GM21367 (cell line): ENCODE data around the gene RBPJL.
"Not testable (repeated sequence)": the region's sequence is repeated elsewhere in the genome, so short reads cannot be mapped to it uniquely, and the experiment has no call there.

Experiments used
- ATAC-seq: cut with Tn5 transposase; IDR thresholded peaks from one replicate; pipeline ENCODE4 v1.9.1; 2021; ENCODE audit not compliant: unreplicated experiment

Gene RBPJL

DNA sequence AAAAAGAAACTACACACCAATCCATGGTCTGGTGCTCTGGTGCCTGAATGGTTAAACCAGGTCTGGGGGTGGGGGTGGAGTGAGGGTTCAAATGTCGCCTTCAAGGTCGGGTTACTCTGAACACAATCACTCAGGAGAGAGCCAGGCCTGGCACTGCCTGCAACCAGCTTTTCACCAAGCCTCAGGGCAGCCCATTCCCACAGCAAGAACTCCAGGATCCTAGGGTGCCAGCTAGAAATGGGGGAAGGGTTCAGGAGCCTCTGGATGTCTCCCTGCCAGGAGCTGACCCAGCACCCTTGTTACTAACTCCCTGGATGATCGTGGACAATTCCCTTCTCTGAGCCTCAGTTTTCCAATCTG, 34.9 kb downstream of the RBPJL start:
- no peak for ATAC-seq

DNA sequence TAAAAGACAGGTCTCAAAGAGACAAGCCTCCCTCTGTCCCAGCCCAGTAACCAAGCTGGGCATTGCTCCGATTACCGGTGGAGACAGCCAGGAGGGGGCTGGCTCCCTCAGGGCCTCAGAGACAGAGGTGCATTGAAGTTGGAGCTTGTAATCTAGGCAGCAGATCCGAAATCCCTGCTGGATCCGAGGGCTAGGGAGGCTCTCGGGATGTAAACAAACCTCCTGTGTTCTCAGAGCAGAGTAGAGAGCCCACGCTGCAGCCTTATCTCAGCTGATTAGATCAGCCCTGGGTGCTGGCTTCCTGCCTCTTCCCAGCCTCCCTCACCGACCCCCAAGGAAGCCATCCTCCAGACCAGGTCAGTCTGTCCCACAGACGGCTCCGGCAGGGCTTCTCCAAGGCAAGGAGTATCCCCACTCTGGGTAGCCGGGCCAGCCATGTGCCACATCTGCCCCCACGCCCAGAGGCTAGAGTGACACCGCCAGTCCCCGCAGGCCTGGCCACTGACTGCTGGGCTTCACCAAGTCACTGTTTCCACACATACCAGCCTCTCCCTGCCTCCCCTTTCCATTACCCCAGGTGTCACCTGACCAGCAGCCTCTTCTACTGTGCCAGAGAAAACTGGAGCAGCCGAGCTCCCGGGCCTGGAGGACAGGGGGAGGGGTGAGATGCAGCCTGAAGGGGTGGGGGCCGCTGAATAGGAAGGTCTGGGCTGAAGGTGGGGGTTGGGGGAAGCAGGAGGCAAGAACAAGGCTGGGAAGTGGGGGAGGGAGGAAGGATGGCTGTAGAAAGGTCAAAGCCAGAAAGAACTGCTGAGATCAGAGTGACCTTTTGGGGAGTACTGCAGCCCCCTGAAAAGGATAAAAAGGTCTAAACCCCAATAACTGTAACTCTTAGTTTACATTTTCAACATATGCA, 35.6 kb downstream of the RBPJL start:
- ATAC-seq: no peak

DNA sequence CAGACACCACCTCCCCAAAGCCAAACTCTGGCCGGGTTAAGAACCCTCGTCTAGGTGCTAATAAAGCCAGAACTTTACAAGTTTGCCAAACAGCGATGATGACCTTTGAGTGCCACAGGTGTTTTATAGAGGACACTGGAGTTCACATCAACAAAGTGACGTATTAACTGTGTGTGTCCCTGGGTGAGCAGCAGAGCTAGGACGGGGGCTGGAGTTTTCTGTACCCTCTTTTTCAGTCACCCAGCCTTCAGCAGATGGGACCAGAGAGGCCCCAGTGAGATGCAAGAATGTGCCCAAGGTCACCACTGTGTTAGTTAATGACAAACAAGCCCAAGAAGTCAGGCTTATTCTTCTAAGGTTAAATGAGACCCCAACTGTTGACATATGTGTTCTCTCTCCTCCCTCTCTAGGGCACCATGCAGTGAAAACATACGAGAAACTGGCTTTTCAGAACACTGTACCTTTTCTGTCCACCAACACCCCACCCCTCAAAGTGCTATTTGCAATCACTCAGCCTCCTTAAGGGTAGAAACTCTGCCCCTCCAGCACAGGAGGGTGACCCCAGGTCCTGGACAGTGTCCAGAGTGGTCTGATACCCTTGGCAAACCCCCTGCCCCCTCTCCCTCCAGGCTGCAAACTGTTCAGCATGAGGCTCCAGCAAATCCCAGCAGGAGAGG, 36.4 kb downstream of the RBPJL start:
- ATAC-seq: no peak

DNA sequence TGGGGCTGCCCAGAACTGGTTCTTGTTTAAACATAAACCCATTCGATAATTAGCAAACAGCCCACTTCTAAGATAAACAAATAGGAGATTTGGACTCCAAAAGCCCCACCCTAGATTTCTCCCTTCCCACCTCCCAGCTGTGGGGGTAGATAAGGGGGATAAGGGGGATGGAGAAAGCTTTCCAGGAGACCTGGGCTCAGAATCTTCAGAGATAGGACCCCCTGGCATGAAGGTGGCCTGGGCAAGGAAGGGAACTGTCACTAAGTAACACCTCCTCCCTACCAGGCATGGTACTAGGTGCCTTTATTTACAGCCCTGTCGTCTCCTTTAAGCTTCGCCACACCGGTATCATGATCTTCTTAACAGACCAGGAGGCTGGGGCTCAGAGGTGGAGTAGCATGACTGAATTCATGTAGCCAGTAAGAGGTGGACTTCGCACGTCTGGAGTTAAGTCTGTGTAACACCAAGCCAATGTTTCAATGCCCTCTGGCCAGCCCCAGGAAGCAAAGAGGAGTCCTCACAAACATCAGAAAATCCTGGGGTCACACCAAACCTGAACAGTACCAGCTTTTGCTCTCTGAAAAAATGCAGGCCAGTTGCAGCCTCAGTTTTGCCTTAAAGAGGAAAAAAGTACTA, 37.0 kb downstream of the RBPJL start:
- no peak for ATAC-seq

DNA sequence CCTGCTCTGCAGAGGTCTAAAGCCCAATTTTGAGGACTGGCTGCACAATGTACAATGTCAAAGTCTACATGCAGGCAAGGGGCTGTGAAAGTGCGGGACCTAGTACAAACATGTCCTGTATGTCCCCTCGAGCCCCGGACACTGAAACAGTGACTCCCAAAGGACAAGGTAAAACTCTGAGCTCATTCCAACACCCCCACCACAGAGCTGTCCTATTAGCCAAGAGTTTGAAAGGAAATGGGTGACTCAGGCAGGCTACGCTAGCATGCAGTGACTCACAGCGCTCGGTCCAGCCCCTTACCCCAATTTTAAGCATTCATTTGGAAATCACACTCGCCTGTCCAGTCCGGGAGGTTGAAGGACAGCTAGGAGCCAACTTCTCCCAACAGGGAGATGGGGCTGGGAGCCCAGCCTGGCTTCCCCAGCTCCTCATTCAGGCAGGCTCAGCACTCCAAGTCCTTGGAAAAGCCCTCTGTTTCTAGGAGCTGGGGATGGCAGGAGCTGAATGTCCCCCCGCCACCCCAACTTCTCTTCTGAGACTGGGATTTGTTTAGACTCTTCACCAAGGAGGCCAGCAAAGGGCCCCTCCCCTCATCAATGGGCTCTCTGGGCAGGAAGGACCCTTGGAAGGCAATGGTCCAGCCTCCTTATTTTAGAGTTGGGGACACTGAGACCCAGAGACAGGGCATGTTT, 37.7 kb downstream of the RBPJL start:
- ATAC-seq: no peak

DNA sequence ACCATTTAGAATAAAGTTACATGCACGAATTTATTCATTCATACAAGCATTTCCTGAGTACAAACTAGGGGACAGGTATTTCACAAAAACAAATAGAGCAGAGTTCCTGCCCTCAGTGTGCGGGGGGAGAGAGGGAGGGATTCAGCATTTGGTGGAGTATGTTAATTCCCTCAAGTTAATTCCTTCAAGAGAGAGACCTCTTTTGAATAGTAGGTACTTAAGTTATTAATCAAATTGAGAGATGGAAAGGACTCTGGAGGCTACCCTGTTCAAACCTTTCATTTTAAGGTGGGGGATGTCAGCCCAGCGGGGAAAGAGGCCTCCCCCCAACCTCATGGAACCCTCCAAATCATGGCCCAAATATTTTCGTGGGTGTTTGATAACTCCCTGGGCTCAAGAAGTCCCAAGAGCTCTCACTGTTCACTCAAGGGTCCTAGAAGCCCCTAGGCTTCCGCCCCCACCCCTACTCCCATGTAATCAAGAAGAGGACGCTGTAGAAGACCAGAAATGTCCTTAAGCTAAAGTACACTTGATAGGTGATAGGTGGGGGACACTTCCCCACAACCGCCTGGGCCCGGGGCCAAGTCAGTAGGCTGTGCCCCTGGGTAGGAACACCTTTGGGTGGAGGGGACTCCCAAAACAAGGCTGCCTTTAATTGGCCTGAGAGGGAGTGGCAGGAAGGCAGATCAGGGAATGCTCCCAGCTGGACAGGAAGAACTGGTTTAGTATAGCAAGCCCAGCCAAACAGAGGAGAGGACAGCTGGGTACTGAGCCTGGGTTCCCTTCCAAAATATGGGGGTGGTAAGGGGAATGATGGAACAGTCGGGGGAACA, 38.7 kb downstream of the RBPJL start:
- ATAC-seq: no peak

DNA sequence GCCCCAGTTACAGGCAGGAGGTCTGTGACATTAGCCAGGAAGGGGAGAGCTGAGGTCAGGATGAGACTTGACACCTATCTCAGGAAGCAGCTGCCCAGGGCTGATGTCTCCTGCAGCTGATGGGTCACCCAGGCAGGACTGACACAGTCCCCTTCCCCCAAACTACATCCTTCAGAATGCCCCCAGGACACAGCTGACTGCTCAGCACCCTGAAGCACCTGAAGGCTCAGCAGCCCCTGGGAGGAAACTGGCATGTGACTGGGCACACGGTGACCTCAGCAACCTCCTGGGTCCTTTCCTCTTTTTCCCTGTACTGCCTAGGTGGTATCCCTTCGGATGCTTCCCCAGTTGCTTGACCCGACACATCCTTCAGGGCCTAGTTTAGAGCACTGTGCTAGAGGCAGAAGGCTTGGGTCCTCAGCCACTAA, 39.7 kb downstream of the RBPJL start:
- ATAC-seq: no peak

DNA sequence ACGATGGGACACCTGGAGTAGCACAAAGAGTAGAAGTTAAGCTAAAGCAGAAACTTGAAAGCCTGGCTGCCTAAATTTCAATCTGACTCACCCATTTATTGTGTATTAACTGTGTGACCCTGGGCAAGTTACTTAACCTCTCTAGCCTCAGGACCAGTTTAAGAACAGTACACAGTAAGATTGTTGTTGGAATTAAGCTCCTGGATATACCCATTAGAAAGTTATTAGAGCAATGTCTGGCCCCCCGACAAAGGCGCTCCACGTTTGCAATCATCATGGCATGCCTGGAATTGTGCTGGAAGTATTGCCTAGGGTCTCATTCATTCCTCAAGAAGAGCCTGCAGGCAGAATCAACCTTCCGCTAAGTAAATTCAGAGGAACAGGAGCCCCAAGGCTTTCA, 40.2 kb downstream of the RBPJL start:
- ATAC-seq: no peak

DNA sequence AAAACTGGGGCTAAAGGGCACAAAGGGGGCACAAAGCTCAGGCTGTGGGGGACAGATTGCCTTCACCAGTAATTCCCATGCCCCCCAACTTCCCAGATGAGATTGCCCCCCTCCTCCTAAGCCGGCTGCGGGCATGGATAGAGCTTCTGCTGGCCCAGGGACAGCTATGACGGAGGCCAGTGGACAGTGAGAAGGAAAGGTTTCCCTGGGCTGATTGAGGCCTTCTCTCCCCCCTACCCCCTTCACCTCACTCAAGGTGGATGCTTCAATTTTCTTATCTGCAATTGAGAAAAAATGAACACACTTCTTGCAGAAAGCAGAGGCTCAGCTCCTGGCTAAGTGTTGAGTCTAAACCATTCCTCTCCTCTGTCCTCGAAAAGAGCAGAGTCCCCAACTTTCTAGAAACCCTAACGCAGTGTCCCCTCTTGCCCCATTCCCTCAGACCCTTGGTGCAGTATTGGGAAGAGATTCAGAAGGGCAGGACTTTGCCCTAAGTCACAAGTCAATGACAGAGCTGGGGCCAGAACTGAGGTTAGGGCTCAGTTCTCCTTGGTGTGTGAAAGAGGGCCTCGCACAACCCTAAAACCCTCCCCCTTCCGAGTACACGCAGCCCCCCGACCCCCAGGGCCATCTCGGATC, 40.8 kb downstream of the RBPJL start:
- no peak for ATAC-seq

DNA sequence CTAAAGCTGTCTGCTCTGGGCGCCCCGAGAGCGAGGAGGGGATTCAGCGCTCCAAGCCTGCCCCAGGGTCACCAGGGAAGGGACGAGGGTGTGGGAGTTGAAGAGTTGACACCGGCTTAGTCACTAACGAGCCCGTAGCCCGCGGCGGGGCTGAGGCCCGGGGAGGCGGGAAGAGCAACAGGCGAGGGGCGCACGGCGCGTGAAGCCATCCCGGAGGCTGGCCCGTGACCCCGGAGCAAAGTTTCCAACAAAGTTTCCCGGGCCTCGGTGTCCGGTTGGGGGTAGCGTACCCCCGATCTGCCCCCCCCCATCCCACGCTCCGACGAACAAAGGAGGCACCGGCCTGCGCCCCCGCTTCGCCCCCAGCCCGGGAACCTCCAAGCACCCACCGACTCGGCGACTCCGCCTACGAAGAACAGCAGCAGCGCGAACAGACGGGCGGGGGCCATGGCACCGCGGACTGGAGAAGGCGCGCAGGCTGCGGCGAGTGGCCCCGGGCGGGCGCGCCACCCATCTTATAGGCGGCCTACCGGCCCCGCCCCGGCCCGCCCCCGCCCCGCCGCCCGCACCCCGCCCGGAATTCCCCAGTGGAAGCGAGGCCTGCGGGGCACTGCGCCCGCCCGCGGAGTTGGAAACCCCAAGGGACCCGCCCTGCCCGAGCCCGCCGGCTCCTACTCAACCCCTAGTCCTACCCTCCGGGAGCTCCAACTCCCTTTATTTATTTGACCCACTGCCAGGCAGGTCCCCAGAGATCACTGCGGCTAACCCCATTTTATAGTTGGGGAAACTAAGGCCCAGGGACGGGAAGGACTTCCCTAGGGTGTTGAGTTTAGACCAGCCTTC, 41.5 kb downstream of the RBPJL start, which contains the start of gene SDC4:
TSS of gene SDC4 (minus strand) at position 489 of the 843 bp plus-strand sequence. CDS start at position 449, 40 bp downstream.
- no peak for ATAC-seq

DNA sequence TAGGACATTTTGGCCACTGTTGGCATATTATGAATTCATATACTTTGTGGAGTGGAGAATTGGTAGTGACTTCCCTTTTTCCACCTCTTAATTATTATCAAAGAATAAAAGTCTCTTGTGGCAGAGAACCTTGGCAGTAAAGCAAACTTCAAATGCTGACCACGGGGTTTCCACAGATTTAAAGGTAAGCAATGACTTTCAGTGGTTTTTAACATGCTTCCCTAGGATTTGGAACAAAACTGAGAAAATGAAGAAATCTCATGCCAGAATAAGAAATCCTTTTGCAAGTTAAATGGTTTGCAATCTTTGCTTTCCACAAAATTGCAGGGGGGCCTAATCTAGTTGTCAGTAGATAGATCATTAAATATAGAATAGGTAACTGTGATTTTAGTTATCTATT, 43.6 kb downstream of the RBPJL start:
- ATAC-seq: no peak

DNA sequence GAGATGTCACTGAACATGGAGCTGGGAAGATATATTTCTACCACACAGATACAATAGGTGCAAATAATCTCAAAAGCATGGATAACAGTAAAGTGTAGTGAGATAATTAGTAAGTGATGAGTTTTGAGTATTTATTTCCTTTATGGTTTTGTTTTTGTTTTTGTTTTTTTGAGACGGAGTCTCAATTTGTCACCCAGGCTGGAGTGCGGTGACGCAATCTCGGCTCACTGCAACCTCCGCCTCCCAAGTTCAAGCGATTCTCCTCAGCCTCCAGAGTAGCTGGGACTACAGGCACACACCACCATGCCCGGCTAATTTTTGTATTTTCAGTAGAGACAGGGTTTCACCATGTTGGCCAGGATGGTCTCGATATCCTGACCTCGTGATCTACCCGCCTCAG, 44.2 kb downstream of the RBPJL start:
- ATAC-seq: not testable (repeated sequence)

DNA sequence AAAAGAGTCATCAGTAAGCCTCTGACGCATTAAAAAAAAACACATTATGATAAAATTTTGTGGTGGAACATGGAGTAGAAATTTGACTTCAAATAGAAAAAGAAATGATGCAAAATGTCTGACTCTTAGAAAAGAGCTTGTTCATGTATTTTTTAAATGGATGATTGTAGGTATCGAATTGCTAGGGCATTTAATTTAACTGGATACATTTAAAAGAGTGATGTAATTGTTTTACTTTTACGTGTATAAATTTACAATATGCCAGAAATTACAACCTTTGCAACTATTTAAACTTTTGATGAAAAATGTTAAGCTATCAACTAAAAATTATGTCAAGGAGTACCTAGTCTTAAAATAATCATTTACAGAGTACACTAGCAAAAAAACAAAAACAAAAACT, 46.1 kb downstream of the RBPJL start:
- ATAC-seq: no peak

DNA sequence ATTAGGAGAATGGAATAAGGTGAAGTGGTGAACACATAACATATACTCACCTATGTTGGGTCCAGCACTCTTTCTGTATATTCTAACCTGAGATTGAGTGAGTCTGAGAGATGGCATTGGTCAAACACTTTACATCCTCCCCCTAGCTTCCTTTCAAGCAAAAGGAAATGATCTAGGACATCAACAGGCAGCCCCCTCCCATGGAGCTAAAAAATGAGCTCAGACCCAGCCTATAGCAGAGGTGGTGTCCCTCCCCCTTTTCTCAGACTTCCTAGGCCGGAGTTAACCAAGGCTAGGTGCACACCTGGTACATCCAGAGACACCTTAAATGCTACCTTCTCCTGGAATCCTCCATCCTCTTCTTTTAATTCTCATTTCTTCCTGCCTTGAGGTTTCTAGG, 47.1 kb downstream of the RBPJL start:
- ATAC-seq: no peak

DNA sequence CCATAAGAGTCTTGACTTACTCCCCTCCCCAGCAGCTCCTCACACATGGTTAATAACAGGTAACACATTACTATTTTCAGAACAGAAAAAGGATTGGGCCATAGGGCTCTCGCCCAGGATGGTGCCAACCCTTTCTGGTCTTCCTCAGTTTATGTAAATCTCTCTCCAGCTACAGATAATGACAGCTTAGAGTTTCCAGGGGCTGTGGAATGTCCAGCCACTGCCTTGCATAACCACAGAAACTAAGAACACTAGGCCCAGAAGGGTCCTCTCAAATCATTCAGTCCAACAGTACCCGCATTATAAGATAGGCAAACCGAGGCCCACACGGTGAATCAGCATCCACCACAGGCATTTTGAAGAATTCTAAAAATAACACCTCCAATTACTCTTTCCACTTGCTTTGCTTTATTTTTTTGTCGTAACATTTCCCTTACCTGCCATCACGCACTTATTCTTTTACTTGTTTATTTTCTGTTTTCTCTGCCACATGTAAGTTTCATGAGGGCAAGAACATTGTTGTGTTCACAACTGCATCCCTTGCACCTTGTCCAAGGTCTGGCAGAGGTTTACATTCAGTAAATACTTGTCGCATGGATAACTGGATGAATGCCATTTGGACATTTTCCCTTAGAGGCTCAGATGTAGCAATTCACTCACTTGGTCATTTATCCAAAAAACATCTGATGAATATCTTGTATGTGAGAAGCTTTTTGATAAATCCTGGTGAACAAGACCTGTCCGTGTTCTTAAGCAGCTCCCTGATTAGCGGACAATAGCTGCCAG, 48.0 kb downstream of the RBPJL start:
- ATAC-seq: no peak

DNA sequence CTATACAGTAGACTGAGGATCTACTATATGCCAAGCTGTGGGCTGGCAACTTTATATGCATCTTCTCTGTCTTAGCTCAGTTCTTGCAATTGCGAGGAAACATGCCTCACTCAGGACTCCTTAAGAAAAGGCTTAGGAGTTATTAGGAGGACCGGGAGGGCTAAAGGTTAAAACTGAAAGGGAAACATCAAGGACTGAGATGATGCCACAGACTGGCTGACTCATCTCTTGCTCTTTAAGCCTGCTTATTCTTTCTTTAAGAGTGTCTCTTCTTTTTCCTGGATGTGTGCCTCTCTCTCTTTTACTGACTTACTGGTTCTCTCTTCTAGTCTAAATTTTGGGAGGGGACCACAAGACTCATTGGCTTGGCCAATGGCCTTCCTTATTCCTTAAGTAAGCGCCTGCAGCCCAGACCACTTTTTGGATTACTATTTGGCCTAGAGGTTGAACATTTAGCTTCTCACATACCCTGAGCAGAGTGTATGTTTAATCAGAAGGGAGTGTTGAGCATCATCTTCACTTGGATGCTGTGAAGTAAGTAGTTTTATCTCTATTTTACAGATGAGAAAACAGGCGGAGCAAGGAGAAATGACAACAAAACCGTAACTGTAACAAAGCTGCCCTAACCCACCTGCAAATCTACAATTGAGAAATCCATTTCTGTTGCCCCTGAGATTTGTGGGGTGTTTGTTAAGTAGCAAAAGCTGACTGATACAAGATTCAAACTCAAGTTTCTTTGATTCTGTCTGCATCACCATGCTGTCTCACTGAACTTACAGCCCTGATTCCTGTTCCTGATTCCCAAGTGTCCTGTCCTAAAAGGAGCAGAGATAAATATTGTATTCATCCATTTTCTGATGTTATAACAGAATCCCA, 48.8 kb downstream of the RBPJL start:
- ATAC-seq: no peak
